ENCODE measurements around the gene PALLD. TPM values are rescaled to one million over a fixed set of nuclear protein-coding genes. Genes with fewer than 3 reads are reported as not detected.

The PALLD gene
- total RNA-seq, 1 experiment from 2014 or later: 166 TPM

- no TSS peak for BruUV-seq (replicated peaks)
- Histone ChIP-seq H4K20me1 (ENCODE audit: insufficient read depth) (no peaks in the 10 kb centered on the region), H3K9me2 (ENCODE audit: insufficient read depth) (no peaks in the 10 kb centered on the region), H3K79me2 (ENCODE audit: insufficient read depth, low read length) (peaks cover 46% of the 10 kb centered on the region), H2AFZ (ENCODE audit: low read depth, low read length, poor library complexity, severe bottlenecking) (no peak overlapping the region), H3K27me3 (ENCODE audit: insufficient read depth, low read length) (no peaks in the 10 kb centered on the region), H3K36me3 (ENCODE audit: control insufficient read depth in 1 of 2, insufficient read depth in 2 of 2, low read length in 2 of 2) (no peaks in the 10 kb centered on the region), H3K9ac (ENCODE audit: low read length) (no peak overlapping the region), H3K4me3 (replicated peaks in 1 of 2; ENCODE audit: low read depth in 1 of 2, low read length in 2 of 2) (no peak overlapping the region), H3K4me1 (ENCODE audit: control insufficient read depth in 1 of 2, insufficient read depth in 2 of 2, low read length in 2 of 2) (peaks cover 34 to 71% of the 10 kb centered on the region in 2 experiments), H3K9me3 (ENCODE audit: control insufficient read depth in 1 of 2, insufficient read depth in 1 of 2, low read depth in 1 of 2, low read length in 2 of 2) (no peaks in the 10 kb centered on the region), H3K27ac (ENCODE audit: low read depth, low read length) (peak overlapping the region; percentile 17; the same call in 1 of the 2 replicates), H3K4me2 (ENCODE audit: low read length) (no peak overlapping the region)
- TF ChIP-seq ATF3 (IDR thresholded peaks at IDR 0.05): no peak
- no peak for TF ChIP-seq TCF7L2 (IDR thresholded peaks at IDR 0.05; ENCODE audit: borderline replicate concordance, extremely low read depth, insufficient read depth, insufficient read length)
- TF ChIP-seq SP1 (IDR thresholded peaks at IDR 0.05; ENCODE audit: low read depth): no peak
- no peak for TF ChIP-seq ZNF274 (IDR thresholded peaks at IDR 0.05; ENCODE audit: low read depth, low read length)
- TF ChIP-seq ZFX (IDR thresholded peaks at IDR 0.05): no peak
- TF ChIP-seq ELF1 (IDR thresholded peaks at IDR 0.05; ENCODE audit: borderline replicate concordance, low read depth): no peak
- TF ChIP-seq EGR1 (IDR thresholded peaks at IDR 0.05; ENCODE audit: low read depth): no peak
- TF ChIP-seq YY1 (IDR thresholded peaks at IDR 0.05; ENCODE audit: extremely low read depth, insufficient replicate concordance, low read depth, low read length): no peak
- no peak for TF ChIP-seq ZBTB33 (IDR thresholded peaks at IDR 0.05; ENCODE audit: extremely low read depth, insufficient replicate concordance, low read length)
- TF ChIP-seq, protein P1, sequence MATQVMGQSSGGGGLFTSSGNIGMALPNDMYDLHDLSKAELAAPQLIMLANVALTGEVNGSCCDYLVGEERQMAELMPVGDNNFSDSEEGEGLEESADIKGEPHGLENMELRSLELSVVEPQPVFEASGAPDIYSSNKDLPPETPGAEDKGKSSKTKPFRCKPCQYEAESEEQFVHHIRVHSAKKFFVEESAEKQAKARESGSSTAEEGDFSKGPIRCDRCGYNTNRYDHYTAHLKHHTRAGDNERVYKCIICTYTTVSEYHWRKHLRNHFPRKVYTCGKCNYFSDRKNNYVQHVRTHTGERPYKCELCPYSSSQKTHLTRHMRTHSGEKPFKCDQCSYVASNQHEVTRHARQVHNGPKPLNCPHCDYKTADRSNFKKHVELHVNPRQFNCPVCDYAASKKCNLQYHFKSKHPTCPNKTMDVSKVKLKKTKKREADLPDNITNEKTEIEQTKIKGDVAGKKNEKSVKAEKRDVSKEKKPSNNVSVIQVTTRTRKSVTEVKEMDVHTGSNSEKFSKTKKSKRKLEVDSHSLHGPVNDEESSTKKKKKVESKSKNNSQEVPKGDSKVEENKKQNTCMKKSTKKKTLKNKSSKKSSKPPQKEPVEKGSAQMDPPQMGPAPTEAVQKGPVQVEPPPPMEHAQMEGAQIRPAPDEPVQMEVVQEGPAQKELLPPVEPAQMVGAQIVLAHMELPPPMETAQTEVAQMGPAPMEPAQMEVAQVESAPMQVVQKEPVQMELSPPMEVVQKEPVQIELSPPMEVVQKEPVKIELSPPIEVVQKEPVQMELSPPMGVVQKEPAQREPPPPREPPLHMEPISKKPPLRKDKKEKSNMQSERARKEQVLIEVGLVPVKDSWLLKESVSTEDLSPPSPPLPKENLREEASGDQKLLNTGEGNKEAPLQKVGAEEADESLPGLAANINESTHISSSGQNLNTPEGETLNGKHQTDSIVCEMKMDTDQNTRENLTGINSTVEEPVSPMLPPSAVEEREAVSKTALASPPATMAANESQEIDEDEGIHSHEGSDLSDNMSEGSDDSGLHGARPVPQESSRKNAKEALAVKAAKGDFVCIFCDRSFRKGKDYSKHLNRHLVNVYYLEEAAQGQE (IDR thresholded peaks at IDR 0.05; ENCODE audit: low read depth): no peak
- no peak for TF ChIP-seq JUND (IDR thresholded peaks at IDR 0.05)
- TF ChIP-seq MAX (IDR thresholded peaks at IDR 0.05): no peak
- TF ChIP-seq SRF (IDR thresholded peaks at IDR 0.05; ENCODE audit: low read depth): no peak
- no peak for TF ChIP-seq EZH2 (IDR thresholded peaks at IDR 0.05)
- TF ChIP-seq POLR2A (IDR thresholded peaks at IDR 0.05; ENCODE audit: borderline replicate concordance, extremely low read depth, insufficient read depth, insufficient read length): no peak
- POLR2A ChIA-PET: no interaction called here
- no peak for DNase-seq (ENCODE audit: low read depth, low spot score)
- ATAC-seq: no peak
- CTCF ChIA-PET: no interaction called here
- intact Hi-C loops (cut with micrococcal nuclease): no loop called here
- RAD21 ChIA-PET (ENCODE audit: low non-redundant PET in 1 of 2, low total read pairs in 2 of 2, uncharacterized antibody in 2 of 2, unreplicated experiment in 2 of 2): no interaction called here
Measured at GRCh38 chr4:168659741-168660465, 163.1 kb downstream of the PALLD start.
